PC-9 (cell line): ENCODE results near the gene KCNK2. TPM values are rescaled to one million over a fixed set of nuclear protein-coding genes. Genes with fewer than 3 reads are reported as not detected.

Source experiments
- BruUV-seq: library from RNA; stranded (reverse); fragments of 400-500 nt; replicated peaks from 2 replicates; lab custom pipeline; 2021; lab: Mats Ljungman, UMichigan
- CTCF ChIA-PET: fragments of 300-600 bp; sonication (Branson Sonifier 250); formaldehyde crosslinking; loops from one replicate; lab custom pipeline; 2022; ENCODE audit warnings: antibody characterized with exemption; lab: Charles Lee
- POLR2A ChIA-PET: fragments of 300-600 bp; sonication (Branson Sonifier 250); formaldehyde crosslinking; loops from one replicate; lab custom pipeline; 2022; ENCODE audit warnings: antibody characterized with exemption; ENCODE audit not compliant: unreplicated experiment; lab: Charles Lee
- DNase-seq, 2 experiments: peaks; one replicate each; pipeline versions ENCODE4 v3.0.0 to v3.0.0-alpha.2; 2015 to 2022; ENCODE audit warnings: mixed read lengths in 1 of 2
- H2AFZ ChIP-seq: fragments of 200-600 bp; sonication (generic); 2 replicates; pipeline ENCODE4 v1.8.1; 2017; ENCODE audit warnings: antibody characterized with exemption
- H3F3A ChIP-seq: fragments of 200-600 bp; sonication (generic); 2 replicates; pipeline ENCODE4 v1.8.1; 2017; ENCODE audit warnings: antibody characterized with exemption, mild to moderate bottlenecking, low read depth; ENCODE audit not compliant: insufficient read depth
- H3K27ac ChIP-seq: fragments of 200-600 bp; sonication (generic); 2 replicates; pipeline ENCODE4 v1.6.1; 2016; ENCODE audit warnings: mixed run types
- H3K27me3 ChIP-seq: fragments of 200-600 bp; sonication (generic); 2 replicates; pipeline ENCODE4 v1.6.1; 2016; ENCODE audit warnings: low read depth, mixed run types; ENCODE audit not compliant: insufficient read depth
- H3K36me3 ChIP-seq: fragments of 200-600 bp; sonication (generic); 2 replicates; pipeline ENCODE4 v1.6.1; 2016; ENCODE audit warnings: low read depth, mixed run types
- H3K4me1 ChIP-seq: fragments of 200-600 bp; sonication (generic); replicated peaks from 2 replicates; pipeline ENCODE4 v1.6.1; 2016; ENCODE audit warnings: mixed run types; ENCODE audit not compliant: insufficient read depth
- H3K4me2 ChIP-seq: fragments of 200-600 bp; sonication (generic); 2 replicates; pipeline ENCODE4 v1.6.1; 2017; ENCODE audit warnings: mixed run types
- H3K4me3 ChIP-seq: fragments of 200-600 bp; sonication (generic); 2 replicates; pipeline ENCODE4 v1.6.1; 2016; ENCODE audit warnings: mixed run types
- H3K79me2 ChIP-seq: fragments of 200-600 bp; sonication (generic); 2 replicates; pipeline ENCODE4 v1.6.1; 2017; ENCODE audit warnings: low read depth, mixed run types
- H3K9me2 ChIP-seq: fragments of 200-600 bp; sonication (generic); 2 replicates; pipeline ENCODE4 v1.8.1; 2017; ENCODE audit warnings: mild to moderate bottlenecking; ENCODE audit not compliant: insufficient read depth
- H3K9me3 ChIP-seq: fragments of 200-600 bp; sonication (generic); 2 replicates; pipeline ENCODE4 v1.8.1; 2016; ENCODE audit warnings: low read depth; ENCODE audit not compliant: insufficient read depth
- H4K20me1 ChIP-seq: fragments of 200-600 bp; sonication (generic); 2 replicates; pipeline ENCODE4 v1.8.1; 2017; ENCODE audit not compliant: insufficient read depth
- CTCF ChIP-seq: fragments of 200-600 bp; sonication (generic); conservative IDR thresholded peaks from 2 replicates; pipeline ENCODE4 v1.6.1; 2017; ENCODE audit warnings: mixed run types, antibody characterized with exemption, mild to moderate bottlenecking, moderate library complexity
- EZH2 ChIP-seq: fragments of 200-600 bp; sonication (generic); IDR thresholded peaks from 2 replicates; pipeline ENCODE4 v1.8.0; 2017; ENCODE audit warnings: antibody characterized with exemption, low read depth
- intact Hi-C: fragments of 100-400 bp; cut with micrococcal nuclease; formaldehyde crosslinking; loops from one replicate; pipeline ENCODE4 v1.10.0; 2022; ENCODE audit not compliant: unreplicated experiment
- total RNA-seq: library from RNA; stranded (reverse); gene quantifications from 2 replicates; pipeline ENCODE4 v1.2.3, GENCODE V29; 2021

Gene KCNK2
- total RNA-seq, 1 experiment from 2014 or later = 0.90 TPM

- Histone ChIP-seq H3K79me2 (no peaks in the 10 kb centered on the region), H3K4me2 (no peak overlapping the region), H3F3A (no peaks in the 10 kb centered on the region; the same call in 1 of the 2 replicates), H3K4me1 (peaks cover 12% of the 10 kb centered on the region), H3K36me3 (no peaks in the 10 kb centered on the region), H3K27ac (no peak overlapping the region), H2AFZ (no peak overlapping the region), H3K9me2 (no peaks in the 10 kb centered on the region), H3K27me3 (no peaks in the 10 kb centered on the region), H3K9me3 (no peaks in the 10 kb centered on the region; the same call in 1 of the 2 replicates), H3K4me3 (no peak overlapping the region), H4K20me1 (no peaks in the 10 kb centered on the region)
- intact Hi-C loops = no loop called here
- ChIA-PET CTCF (no interaction called here), POLR2A (no interaction called here)
- no TSS peak for BruUV-seq
- no peak for TF ChIP-seq EZH2
- no peak for TF ChIP-seq CTCF
- no peak for DNase-seq
Measured at GRCh38 chr1:215276582-215276981, 194.0 kb downstream of the KCNK2 start.

GRCh38 chr1:215277532-215277931, 195.0 kb downstream of the KCNK2 start:
- Histone ChIP-seq H3K27ac (no peak overlapping the region), H3K4me2 (no peak overlapping the region), H4K20me1 (no peaks in the 10 kb centered on the region), H3K27me3 (no peaks in the 10 kb centered on the region), H3K4me3 (no peak overlapping the region), H3K9me3 (no peaks in the 10 kb centered on the region; the same call in 1 of the 2 replicates), H3K36me3 (no peaks in the 10 kb centered on the region), H2AFZ (no peak overlapping the region), H3K4me1 (peaks cover 12% of the 10 kb centered on the region), H3K9me2 (no peaks in the 10 kb centered on the region), H3K79me2 (no peaks in the 10 kb centered on the region), H3F3A (no peaks in the 10 kb centered on the region; the same call in 1 of the 2 replicates)
- no TSS peak for BruUV-seq
- intact Hi-C loops = no loop called here
- ChIA-PET CTCF (no interaction called here), POLR2A (no interaction called here)
- TF ChIP-seq CTCF (no peak), EZH2 (no peak)
- no peak for DNase-seq

GRCh38 chr1:215279682-215280081, 197.1 kb downstream of the KCNK2 start:
- no TSS peak for BruUV-seq
- ChIA-PET CTCF (no interaction called here), POLR2A (no interaction called here)
- H3K4me2 ChIP-seq = no peak overlapping the region
- H4K20me1 ChIP-seq = no peaks in the 10 kb centered on the region
- H2AFZ ChIP-seq = no peak overlapping the region
- intact Hi-C loops = no loop called here
- H3K9me2 ChIP-seq = no peaks in the 10 kb centered on the region
- H3K4me3 ChIP-seq = no peak overlapping the region
- H3K4me1 ChIP-seq = no peaks in the 10 kb centered on the region
- no peak for TF ChIP-seq EZH2
- TF ChIP-seq CTCF = no peak
- no peaks in the 10 kb centered on the region for H3K79me2 ChIP-seq
- H3K27ac ChIP-seq = no peak overlapping the region
- no peaks in the 10 kb centered on the region; the same call in 1 of the 2 replicates for H3K9me3 ChIP-seq
- DNase-seq = no peak
- no peaks in the 10 kb centered on the region for H3F3A ChIP-seq
- H3K27me3 ChIP-seq = no peaks in the 10 kb centered on the region
- H3K36me3 ChIP-seq = no peaks in the 10 kb centered on the region
